Transverse colon (tissue), 4 donors: ENCODE data around the gene PFKFB3.

Experiments used
- EP300 ChIP-seq: sonication (generic); formaldehyde crosslinking; IDR thresholded peaks from one replicate; pipeline ENCODE4 v1.6.1; 2017; ENCODE audit warnings: antibody characterized with exemption, low read depth
- POLR2A ChIP-seq: fragments of 450-650 bp; IDR thresholded peaks from one replicate; pipeline ENCODE4 v1.6.1; 2016; ENCODE audit warnings: antibody characterized with exemption, mild to moderate bottlenecking, moderate library complexity
- POLR2AphosphoS5 ChIP-seq, 3 donors: sonication (generic); formaldehyde crosslinking; IDR thresholded peaks; one replicate each; pipeline ENCODE4 v1.6.1; 2016; ENCODE audit warnings: antibody characterized with exemption in 3 of 3
- TF ChIP-seq, protein P1 (sequence below), 5 experiments: fragments of 200-600 bp in 3 of 5; fragments of 450-650 bp in 2 of 5; sonication (generic) in 3 of 5; IDR thresholded peaks; 1 replicate in 2 of 5; 2 replicates in 3 of 5; pipeline ENCODE4 v1.5.1; 2016 to 2017; ENCODE audit warnings: antibody characterized with exemption in 5 of 5, inconsistent platforms in 3 of 5, mild to moderate bottlenecking in 2 of 5, moderate library complexity in 1 of 5

DNA sequence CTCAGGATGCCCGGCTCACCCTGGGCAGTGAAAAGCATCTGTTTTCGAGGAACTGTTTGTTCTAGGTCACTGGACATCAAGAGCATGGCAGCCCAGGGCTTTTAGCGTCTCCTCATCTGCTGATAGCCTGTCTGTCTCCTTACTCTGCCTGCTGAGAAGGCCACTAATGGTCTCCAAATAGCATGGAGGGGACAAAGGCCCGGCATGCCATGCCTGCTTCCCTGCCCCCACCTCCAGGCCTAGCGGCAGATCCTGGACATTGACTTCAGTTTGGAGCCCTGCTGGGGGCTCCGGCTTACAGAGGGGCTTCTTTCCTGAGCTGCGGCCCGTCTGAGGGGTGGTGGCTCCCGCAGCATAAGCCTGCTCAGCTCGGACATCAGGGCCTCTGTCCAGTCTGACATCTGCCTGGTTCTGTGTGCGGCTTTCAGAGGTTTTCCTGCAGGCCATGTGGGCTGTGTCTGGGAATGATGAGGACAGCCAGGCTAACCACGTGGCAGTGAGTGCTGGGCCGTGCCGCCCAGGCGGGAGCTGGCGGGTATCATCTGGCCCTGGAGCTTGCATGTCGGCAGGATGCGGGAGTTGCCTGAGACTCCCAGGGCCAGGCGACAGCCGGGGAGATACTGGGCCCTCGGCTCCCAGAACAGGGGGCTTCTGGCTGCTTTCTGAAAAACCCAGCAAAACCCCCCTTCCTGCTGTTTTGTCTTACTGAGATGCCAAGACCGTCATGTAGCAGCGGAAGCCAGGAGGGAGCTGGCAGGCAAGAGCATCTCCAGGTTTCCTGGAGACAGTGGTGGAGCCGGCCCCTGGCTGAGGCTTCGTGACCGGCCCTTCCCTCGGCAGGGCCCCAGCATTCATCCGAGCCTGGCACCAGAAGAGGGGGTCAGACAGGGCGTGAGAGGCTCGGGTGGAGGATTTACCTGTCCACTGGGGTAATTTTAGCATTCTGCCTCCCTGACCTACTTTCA lies 9.2 kb downstream of the PFKFB3 start:
- TF ChIP-seq, protein P1, sequence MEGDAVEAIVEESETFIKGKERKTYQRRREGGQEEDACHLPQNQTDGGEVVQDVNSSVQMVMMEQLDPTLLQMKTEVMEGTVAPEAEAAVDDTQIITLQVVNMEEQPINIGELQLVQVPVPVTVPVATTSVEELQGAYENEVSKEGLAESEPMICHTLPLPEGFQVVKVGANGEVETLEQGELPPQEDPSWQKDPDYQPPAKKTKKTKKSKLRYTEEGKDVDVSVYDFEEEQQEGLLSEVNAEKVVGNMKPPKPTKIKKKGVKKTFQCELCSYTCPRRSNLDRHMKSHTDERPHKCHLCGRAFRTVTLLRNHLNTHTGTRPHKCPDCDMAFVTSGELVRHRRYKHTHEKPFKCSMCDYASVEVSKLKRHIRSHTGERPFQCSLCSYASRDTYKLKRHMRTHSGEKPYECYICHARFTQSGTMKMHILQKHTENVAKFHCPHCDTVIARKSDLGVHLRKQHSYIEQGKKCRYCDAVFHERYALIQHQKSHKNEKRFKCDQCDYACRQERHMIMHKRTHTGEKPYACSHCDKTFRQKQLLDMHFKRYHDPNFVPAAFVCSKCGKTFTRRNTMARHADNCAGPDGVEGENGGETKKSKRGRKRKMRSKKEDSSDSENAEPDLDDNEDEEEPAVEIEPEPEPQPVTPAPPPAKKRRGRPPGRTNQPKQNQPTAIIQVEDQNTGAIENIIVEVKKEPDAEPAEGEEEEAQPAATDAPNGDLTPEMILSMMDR (IDR thresholded peaks at IDR 0.05) = no peak
- TF ChIP-seq EP300 (no peak), POLR2AphosphoS5 (IDR thresholded peaks at IDR 0.05) (peak in 2 of 3 donors; percentile 25 to 42), POLR2A (no peak)
